ENCODE results near the gene CEP152.
"Not testable (repeated sequence)": the region's sequence is repeated elsewhere in the genome, so short reads cannot be mapped to it uniquely, and the experiment has no call there.

The CEP152 gene

DNA sequence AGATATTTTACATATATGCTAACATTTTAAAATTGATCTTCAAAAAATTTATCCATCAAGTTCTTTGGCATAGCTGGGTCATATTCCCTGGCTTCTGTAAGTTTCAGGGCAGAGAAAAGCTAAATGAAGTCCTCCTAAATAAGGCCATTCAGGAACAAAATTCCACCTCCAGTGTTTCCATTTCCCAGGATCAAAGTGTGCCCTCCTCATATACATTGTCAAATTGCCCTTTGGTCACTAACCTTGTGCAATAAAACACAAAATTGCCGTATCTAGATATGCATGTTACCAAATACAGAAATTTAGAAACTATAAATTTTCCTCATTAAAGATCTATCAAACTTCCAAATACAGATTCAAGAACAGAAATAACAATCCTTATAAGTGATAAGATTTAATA lies 10.6 kb downstream of the CEP152 start:
- Histone ChIP-seq H4K20me1 (peaks cover 0 to 15% (median 5%) of the 10 kb centered on the region in 11 experiments; a peak in 5 of 22 replicates), H3K4me1 (peaks cover 0 to 8% (median 2%) of the 10 kb centered on the region in 10 experiments; a peak in 9 of 20 replicates), H3K36me3 (peaks cover 4 to 85% (median 55%) of the 10 kb centered on the region in 11 experiments; a peak in 21 of 22 replicates), H3K4me3 (no peak overlapping the region), H3K4me2 (no peak overlapping the region), H3K9me3 (replicated peaks in 1 of 11) (no peaks in the 10 kb centered on the region), H3K27ac (no peak overlapping the region), H3K9ac (no peak overlapping the region), H3K27me3 (no peaks in the 10 kb centered on the region)
- no peak for TF ChIP-seq Cebpa-rat (IDR thresholded peaks at IDR 0.05)

DNA sequence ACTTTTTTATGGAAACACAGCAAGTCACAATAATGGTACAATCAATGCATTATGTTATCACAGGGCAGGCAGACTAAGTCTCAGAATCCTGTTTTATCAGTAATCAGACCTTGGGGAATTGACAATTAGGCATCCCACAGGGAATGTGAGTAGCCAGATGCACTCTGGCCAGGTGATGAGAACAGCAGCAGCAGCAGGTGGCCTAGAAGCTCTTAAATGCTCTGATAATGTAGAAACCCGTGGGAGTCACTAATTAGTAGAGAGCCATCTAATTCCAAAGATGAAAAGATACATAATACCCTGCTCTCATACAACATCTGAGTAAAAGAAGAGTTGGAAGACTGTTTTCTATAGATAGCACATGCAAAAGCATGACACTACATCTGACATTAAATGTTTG lies 12.6 kb downstream of the CEP152 start:
- Histone ChIP-seq H3K36me3 (peaks cover 0 to 85% (median 52%) of the 10 kb centered on the region in 11 experiments; a peak in 19 of 22 replicates), H3K4me3 (no peak overlapping the region), H3K27me3 (no peaks in the 10 kb centered on the region), H3K4me1 (peaks cover 0 to 22% (median 11%) of the 10 kb centered on the region in 10 experiments; a peak in 12 of 20 replicates), H3K4me2 (no peak overlapping the region), H3K27ac (no peak overlapping the region), H3K9me3 (replicated peaks in 1 of 11) (no peaks in the 10 kb centered on the region), H3K9ac (no peak overlapping the region), H4K20me1 (peaks cover 0 to 15% (median 5%) of the 10 kb centered on the region in 11 experiments; a peak in 5 of 22 replicates)
- no peak for TF ChIP-seq Cebpa-rat (IDR thresholded peaks at IDR 0.05)

DNA sequence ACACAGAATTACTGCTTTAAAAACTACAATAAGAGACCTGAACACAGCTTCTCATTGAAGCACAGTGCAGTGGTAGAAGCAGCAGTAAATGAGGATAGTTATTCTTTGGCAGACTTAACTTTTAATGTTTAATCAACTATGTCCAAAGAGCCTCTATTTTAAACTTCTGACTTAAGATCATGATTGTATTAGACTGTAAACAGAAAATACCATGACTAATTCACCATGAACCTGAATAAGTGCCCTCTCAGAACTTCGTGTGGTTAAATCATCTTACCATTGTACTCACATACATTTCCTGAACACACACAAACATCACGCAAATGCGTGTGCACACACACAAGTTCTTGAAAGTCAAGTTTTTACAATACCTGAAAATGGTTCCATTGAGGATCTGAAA lies 13.9 kb downstream of the CEP152 start:
- Histone ChIP-seq H4K20me1 (peaks cover 0 to 15% (median 0%) of the 10 kb centered on the region in 11 experiments; a peak in 5 of 22 replicates), H3K36me3 (peaks cover 10 to 85% (median 52%) of the 10 kb centered on the region in 11 experiments), H3K4me1 (peaks cover 0 to 22% (median 11%) of the 10 kb centered on the region in 10 experiments; a peak in 12 of 20 replicates), H3K27me3 (no peaks in the 10 kb centered on the region), H3K27ac (no peak overlapping the region), H3K9ac (no peak overlapping the region), H3K4me3 (no peak overlapping the region), H3K4me2 (no peak overlapping the region), H3K9me3 (replicated peaks in 1 of 11) (no peaks in the 10 kb centered on the region)
- no peak for TF ChIP-seq Cebpa-rat (IDR thresholded peaks at IDR 0.05)

DNA sequence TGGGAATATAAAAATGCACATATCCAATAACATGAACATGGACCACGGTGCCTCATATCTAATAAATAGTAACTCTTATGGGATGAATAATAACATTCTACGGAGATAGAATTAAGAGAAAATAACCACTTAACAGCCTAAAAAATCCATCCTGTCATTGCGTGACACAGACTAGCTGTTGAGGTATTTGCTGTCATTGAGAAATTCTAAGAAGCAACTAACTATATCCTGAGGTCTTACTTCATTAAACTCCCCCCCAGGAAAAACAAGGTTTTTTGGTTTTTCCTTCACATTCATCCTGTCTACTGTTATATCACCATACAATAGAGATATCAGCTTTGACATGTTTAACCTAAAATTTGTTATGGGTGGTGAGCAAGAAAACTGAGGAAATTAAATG lies 14.3 kb downstream of the CEP152 start:
- H3K9ac ChIP-seq = no peak overlapping the region
- peaks cover 0 to 13% (median 0%) of the 10 kb centered on the region in 11 experiments; a peak in 5 of 22 replicates for H4K20me1 ChIP-seq
- H3K4me2 ChIP-seq = no peak overlapping the region
- H3K36me3 ChIP-seq = peaks cover 13 to 85% (median 53%) of the 10 kb centered on the region in 11 experiments
- no peaks in the 10 kb centered on the region for H3K27me3 ChIP-seq
- H3K27ac ChIP-seq = no peak overlapping the region
- peaks cover 0 to 22% (median 11%) of the 10 kb centered on the region in 10 experiments; a peak in 12 of 20 replicates for H3K4me1 ChIP-seq
- no peak overlapping the region for H3K4me3 ChIP-seq
- no peaks in the 10 kb centered on the region for H3K9me3 ChIP-seq (replicated peaks in 1 of 11)
- no peak for TF ChIP-seq Cebpa-rat (IDR thresholded peaks at IDR 0.05)

DNA sequence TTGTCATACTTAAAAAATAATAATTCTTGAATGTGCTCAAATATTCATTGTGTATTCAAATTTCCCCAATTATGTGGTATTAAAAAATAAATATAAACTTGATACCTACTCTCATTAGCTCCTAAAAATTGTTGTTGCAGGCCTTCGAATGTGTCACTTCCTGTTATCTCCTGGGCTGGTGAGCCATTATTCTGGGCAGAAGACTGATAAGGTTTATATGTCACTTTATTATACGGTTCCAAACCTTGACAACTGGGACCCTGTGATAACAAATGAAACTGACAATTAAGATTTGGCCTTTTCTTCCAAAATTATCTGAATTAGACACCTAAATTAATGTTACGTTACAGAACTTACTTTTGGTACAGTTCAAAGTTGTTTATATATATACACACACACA lies 15.0 kb downstream of the CEP152 start:
- peaks cover 0 to 22% (median 11%) of the 10 kb centered on the region in 10 experiments; a peak in 12 of 20 replicates for H3K4me1 ChIP-seq
- no peak overlapping the region for H3K4me3 ChIP-seq
- TF ChIP-seq Cebpa-rat (IDR thresholded peaks at IDR 0.05) = no peak
- no peak overlapping the region; a peak in 1 of 22 replicates for H3K27ac ChIP-seq
- no peaks in the 10 kb centered on the region for H3K27me3 ChIP-seq
- H3K36me3 ChIP-seq = peaks cover 13 to 88% (median 59%) of the 10 kb centered on the region in 11 experiments
- H3K4me2 ChIP-seq = no peak overlapping the region
- no peaks in the 10 kb centered on the region for H3K9me3 ChIP-seq (replicated peaks in 1 of 11)
- H3K9ac ChIP-seq = no peak overlapping the region
- H4K20me1 ChIP-seq = peaks cover 0 to 9% (median 0%) of the 10 kb centered on the region in 11 experiments; a peak in 5 of 22 replicates

DNA sequence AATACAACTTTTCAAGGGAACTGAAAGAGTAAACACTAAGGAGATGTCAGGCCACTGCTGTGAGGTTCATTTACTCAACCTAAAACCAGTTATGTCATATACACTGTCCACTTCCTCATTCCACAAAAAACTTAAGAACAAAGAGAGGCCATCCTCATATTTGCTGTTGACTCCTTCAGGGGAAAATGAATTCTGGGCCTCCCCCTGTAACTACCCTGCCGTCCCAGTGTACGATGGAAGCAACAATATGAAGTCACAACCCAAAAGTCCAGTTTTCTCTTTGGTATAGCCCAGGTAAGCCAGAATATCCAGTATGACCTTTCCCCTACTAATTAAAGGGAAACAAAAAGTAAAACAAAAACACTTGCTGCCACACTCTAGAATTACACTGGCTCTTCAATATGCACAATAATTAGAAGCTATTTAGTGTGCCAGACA lies 16.2 kb downstream of the CEP152 start:
- Histone ChIP-seq H3K9ac (peak overlapping the region in 7 of 11 experiments; percentile 28 to 73 (median 47); a peak in 11 of 22 replicates), H3K9me3 (replicated peaks in 1 of 11) (no peaks in the 10 kb centered on the region), H3K27me3 (no peaks in the 10 kb centered on the region), H3K27ac (peak overlapping the region in 9 of 11 experiments; percentile 19 to 90 (median 73); a peak in 16 of 22 replicates), H3K36me3 (peaks cover 20 to 94% (median 71%) of the 10 kb centered on the region in 11 experiments), H4K20me1 (peaks cover 0 to 8% (median 0%) of the 10 kb centered on the region in 11 experiments; a peak in 2 of 22 replicates), H3K4me1 (peaks cover 0 to 22% (median 11%) of the 10 kb centered on the region in 10 experiments; a peak in 12 of 20 replicates), H3K4me2 (peak overlapping the region in 8 of 11 experiments; percentile 6 to 76 (median 54); a peak in 14 of 22 replicates), H3K4me3 (no peak overlapping the region)
- TF ChIP-seq Cebpa-rat (IDR thresholded peaks at IDR 0.05) = no peak

DNA sequence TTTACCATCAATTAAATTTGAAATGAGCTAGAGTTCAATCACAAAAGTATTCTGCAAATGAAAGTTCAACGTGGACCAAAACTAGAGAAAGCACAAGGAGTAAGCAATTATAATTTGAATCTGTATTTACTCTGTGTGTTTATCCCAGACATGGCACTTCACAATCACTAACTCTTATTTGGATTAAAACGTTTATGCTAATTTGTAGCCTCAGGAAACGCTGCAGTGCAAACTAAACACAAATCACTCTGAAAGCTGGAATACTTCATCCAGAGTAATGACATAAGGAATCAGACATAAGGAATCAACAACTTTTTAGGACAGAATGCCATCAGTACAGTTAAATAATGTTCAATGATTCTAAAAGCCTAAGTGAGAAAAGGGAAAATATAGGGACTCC lies 18.5 kb downstream of the CEP152 start:
- Histone ChIP-seq H3K36me3 (peaks cover 40 to 100% (median 88%) of the 10 kb centered on the region in 11 experiments), H3K4me3 (no peak overlapping the region), H3K9ac (no peak overlapping the region), H3K4me1 (peaks cover 0 to 22% (median 11%) of the 10 kb centered on the region in 10 experiments; a peak in 12 of 20 replicates), H4K20me1 (peaks cover 0 to 4% (median 0%) of the 10 kb centered on the region in 11 experiments; a peak in 1 of 22 replicates), H3K27ac (no peak overlapping the region), H3K27me3 (no peaks in the 10 kb centered on the region), H3K4me2 (no peak overlapping the region), H3K9me3 (replicated peaks in 1 of 11) (no peaks in the 10 kb centered on the region)
- TF ChIP-seq Cebpa-rat (IDR thresholded peaks at IDR 0.05) = no peak

DNA sequence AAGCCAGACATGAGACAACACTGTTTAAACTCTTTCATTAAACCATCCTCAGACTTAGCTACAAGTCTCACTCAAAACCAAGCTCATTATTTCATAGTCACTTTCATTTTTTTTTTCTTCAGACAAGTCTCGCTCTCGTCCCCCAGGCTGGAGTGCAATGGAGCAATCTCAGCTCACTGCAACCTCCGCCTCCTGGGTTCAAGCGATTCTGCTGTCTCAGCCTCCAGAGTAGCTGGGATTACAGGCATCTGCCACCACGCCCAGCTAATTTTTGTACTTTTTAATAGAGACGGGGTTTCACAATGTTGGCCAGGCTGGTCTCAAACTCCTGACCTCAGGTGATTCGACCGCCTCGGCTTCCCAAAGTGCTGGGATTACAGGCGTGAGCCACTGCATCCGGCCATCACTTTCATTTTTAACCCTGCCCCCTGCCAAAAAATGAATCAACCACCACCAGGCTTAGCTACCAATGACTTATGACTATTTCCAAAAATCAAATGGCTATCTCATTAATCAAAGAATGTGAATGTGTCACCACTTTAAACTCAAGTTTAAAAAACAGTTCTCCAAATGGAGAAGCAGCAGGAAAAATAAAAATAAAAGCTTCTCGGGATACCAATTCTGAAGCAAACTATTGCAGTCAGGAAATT lies 20.3 kb downstream of the CEP152 start:
- H3K4me3 ChIP-seq; H4K20me1 ChIP-seq; H3K4me2 ChIP-seq; H3K27me3 ChIP-seq; H3K9me3 ChIP-seq (replicated peaks in 1 of 11); H3K27ac ChIP-seq; H3K9ac ChIP-seq: not testable (repeated sequence)
- peaks cover 0 to 18% (median 9%) of the 10 kb centered on the region in 10 experiments; a peak in 12 of 20 replicates for H3K4me1 ChIP-seq
- peaks cover 46 to 100% (median 88%) of the 10 kb centered on the region in 11 experiments for H3K36me3 ChIP-seq

DNA sequence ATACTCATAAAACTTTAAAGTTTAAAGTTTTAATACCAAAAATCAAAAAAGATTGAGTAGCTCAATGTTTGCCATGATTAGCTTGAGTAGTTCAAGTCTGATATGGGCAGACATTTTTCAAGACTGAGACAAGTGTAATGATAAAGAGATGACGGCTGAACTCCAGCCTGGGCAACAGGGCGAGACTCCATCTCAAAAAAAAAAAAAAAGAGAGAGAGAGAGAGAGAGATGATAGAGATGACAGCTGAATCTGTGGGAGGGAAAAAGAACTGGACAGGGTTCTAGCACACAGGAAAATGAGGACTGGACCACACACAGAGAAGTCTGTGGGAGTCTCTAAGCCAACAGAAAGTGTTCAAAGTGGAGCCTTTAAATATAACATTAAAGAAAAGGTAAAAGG lies 25.2 kb downstream of the CEP152 start:
- TF ChIP-seq Cebpa-rat (IDR thresholded peaks at IDR 0.05) = no peak
- Histone ChIP-seq H3K36me3 (peaks cover 77 to 100% (median 96%) of the 10 kb centered on the region in 11 experiments), H3K4me2 (no peak overlapping the region), H3K27ac (no peak overlapping the region), H3K4me1 (no peaks in the 10 kb centered on the region), H3K4me3 (no peak overlapping the region), H3K9me3 (replicated peaks in 1 of 11) (no peaks in the 10 kb centered on the region), H3K27me3 (no peaks in the 10 kb centered on the region), H3K9ac (no peak overlapping the region), H4K20me1 (peaks cover 0 to 4% (median 0%) of the 10 kb centered on the region in 11 experiments; a peak in 1 of 22 replicates)
